ENCODE results near the gene ODAD3. TPM values are rescaled to one million over a fixed set of nuclear protein-coding genes. Genes with fewer than 3 reads are reported as not detected.

ODAD3 gene
- total RNA-seq, 1 experiment from 2014 or later: 3.9 TPM

DNA sequence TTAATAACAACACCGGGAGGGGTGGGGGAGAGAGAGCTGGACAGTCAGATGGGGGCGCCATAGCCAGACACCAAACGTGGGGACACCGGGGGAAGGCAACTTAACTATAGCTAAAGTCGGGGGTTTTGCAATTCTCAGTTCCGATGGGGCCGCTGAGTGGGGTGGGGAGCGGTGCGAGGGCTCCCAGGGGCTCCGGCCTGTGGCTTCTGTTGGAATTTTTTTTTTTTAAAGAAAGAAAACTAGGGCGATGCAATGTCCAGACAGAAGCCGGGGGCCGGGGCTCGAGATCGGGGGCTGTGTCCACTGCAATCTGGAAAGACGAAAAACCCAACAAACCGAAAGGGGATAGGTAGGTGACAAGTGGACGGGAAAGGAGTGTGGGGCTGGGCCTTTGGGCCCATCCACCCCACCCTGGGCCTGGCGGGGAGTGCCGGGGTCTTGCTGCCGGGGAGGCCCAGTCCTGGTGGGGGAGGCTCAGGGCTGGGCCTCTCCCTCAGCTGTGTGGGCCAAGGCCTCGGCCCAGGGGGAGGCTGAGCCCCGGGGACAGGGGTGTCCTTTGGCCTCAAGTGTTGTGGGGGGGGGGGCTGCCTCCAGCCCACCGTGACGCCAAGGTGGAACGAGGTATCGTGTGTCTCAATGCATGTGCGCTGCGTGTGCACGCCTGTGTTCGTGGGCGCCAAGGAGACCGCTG, 17.8 kb upstream of the ODAD3 start:
- H3F3A ChIP-seq (ENCODE audit: low read length, unreplicated experiment): no peaks in the 10 kb centered on the region

GRCh38 chr19:11451871-11452619, 17.1 kb upstream of the ODAD3 start:
- no peaks in the 10 kb centered on the region for H3K9me2 ChIP-seq (replicated peaks; ENCODE audit: low read length)
- intact Hi-C loops (cut with micrococcal nuclease): no loop called here
- H3K4me2 ChIP-seq (ENCODE audit: low read length): no peak overlapping the region
- no peak overlapping the region for H2AFZ ChIP-seq (ENCODE audit: low read length)
- TF ChIP-seq CTCF (conservative IDR thresholded peaks at IDR 0.05; ENCODE audit: low read depth, low read length) (no peak), EZH2 (IDR thresholded peaks at IDR 0.05; ENCODE audit: low read length, unreplicated experiment) (no peak), EZH2phosphoT487 (IDR thresholded peaks at IDR 0.05; ENCODE audit: borderline replicate concordance, low read length) (no peak)
- POLR2A ChIA-PET (ENCODE audit: unreplicated experiment): no interaction called here
- no peak overlapping the region for H3K9ac ChIP-seq (ENCODE audit: low read length)
- no peaks in the 10 kb centered on the region for H4K20me1 ChIP-seq (ENCODE audit: low read length)
- CTCF ChIA-PET: interaction anchor here (0.6 kb wide), 2 partner anchors 30 to 264 kb away, joined by 3 read pairs; no protein-coding TSS in a partner anchor
- no peaks in the 10 kb centered on the region for H3K79me2 ChIP-seq (ENCODE audit: low read length)
- no peak for ATAC-seq
- peaks cover 25% of the 10 kb centered on the region for H3K36me3 ChIP-seq (ENCODE audit: low read depth, low read length)
- no TSS peak for BruUV-seq (replicated peaks)
- no peak for DNase-seq
- H3K27me3 ChIP-seq (ENCODE audit: low read length): no peaks in the 10 kb centered on the region
- no peak overlapping the region for H3K27ac ChIP-seq (ENCODE audit: low read length)
- no peaks in the 10 kb centered on the region for H3K9me3 ChIP-seq (ENCODE audit: low read length)
- no peaks in the 10 kb centered on the region for H3K4me1 ChIP-seq (ENCODE audit: insufficient read depth, low read length)
- H3F3A ChIP-seq (ENCODE audit: low read length, unreplicated experiment): no peaks in the 10 kb centered on the region
- H3K4me3 ChIP-seq (ENCODE audit: low read length): no peak overlapping the region

More for the DNA sequence above, 17.8 kb upstream of the ODAD3 start:
- Histone ChIP-seq H3K27ac (ENCODE audit: low read length) (no peak overlapping the region), H2AFZ (ENCODE audit: low read length) (no peak overlapping the region), H3K79me2 (ENCODE audit: low read length) (no peaks in the 10 kb centered on the region), H3K9me3 (ENCODE audit: low read length) (no peaks in the 10 kb centered on the region), H3K9me2 (replicated peaks; ENCODE audit: low read length) (no peaks in the 10 kb centered on the region), H4K20me1 (ENCODE audit: low read length) (no peaks in the 10 kb centered on the region), H3K9ac (ENCODE audit: low read length) (no peak overlapping the region), H3K4me1 (ENCODE audit: insufficient read depth, low read length) (no peaks in the 10 kb centered on the region), H3K27me3 (ENCODE audit: low read length) (no peaks in the 10 kb centered on the region), H3K36me3 (ENCODE audit: low read depth, low read length) (peaks cover 18% of the 10 kb centered on the region), H3K4me3 (ENCODE audit: low read length) (no peak overlapping the region), H3K4me2 (ENCODE audit: low read length) (no peak overlapping the region)
- TF ChIP-seq EZH2 (IDR thresholded peaks at IDR 0.05; ENCODE audit: low read length, unreplicated experiment): no peak
- peak; percentile 49 for TF ChIP-seq CTCF (conservative IDR thresholded peaks at IDR 0.05; ENCODE audit: low read depth, low read length)
- no peak for TF ChIP-seq EZH2phosphoT487 (IDR thresholded peaks at IDR 0.05; ENCODE audit: borderline replicate concordance, low read length)
- intact Hi-C loops (cut with micrococcal nuclease): no loop called here
- POLR2A ChIA-PET (ENCODE audit: unreplicated experiment): no interaction called here
- no peak for DNase-seq
- ATAC-seq: no peak
- BruUV-seq (replicated peaks): no TSS peak
- CTCF ChIA-PET: interaction anchor here (0.6 kb wide), 2 partner anchors 30 to 83 kb away, joined by 3 to 4 read pairs; no protein-coding TSS in a partner anchor
